Measurements from ENCODE around the gene PTPRJ.

The PTPRJ gene

DNA sequence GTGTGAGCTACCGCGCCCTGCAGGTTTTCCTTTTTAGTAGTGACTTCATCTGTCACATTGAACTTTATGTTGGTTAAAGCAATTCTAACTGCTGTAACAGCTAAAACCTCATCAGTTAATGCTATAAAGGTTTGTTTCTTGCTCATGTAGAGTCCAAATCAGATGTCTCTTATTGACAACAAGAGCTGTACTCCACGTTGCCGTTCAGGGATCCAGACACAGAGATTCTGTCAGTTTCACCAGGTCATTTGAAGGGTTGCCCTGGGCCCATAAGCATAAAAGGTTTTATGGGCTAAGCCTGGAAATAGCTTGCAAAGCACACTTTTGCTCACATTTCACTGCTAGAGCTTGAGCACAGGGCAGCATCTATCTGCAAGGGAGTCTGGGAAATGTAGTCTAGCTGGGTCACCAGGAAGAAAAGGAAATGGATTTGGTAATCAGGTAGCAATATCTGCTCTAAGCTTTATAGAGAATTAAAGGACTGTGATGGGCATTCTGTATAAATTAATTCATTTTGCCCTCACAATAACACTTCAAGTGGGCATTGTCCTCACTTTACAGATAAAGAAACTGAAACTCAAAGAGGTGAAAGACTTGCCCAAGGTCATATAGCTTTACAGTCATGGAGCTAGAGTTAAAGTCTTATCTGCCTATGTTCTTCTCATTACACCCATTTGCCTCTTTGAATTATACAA lies 25.2 kb upstream of the PTPRJ start:
- DNase-seq (ENCODE audit: low read depth): no peak
- no peak overlapping the region for H3K4me3 ChIP-seq (ENCODE audit: low read length)
- TF ChIP-seq, protein P1, sequence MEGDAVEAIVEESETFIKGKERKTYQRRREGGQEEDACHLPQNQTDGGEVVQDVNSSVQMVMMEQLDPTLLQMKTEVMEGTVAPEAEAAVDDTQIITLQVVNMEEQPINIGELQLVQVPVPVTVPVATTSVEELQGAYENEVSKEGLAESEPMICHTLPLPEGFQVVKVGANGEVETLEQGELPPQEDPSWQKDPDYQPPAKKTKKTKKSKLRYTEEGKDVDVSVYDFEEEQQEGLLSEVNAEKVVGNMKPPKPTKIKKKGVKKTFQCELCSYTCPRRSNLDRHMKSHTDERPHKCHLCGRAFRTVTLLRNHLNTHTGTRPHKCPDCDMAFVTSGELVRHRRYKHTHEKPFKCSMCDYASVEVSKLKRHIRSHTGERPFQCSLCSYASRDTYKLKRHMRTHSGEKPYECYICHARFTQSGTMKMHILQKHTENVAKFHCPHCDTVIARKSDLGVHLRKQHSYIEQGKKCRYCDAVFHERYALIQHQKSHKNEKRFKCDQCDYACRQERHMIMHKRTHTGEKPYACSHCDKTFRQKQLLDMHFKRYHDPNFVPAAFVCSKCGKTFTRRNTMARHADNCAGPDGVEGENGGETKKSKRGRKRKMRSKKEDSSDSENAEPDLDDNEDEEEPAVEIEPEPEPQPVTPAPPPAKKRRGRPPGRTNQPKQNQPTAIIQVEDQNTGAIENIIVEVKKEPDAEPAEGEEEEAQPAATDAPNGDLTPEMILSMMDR (IDR thresholded peaks at IDR 0.05; ENCODE audit: insufficient read depth, low read depth, low read length, missing control alignments): no peak

DNA sequence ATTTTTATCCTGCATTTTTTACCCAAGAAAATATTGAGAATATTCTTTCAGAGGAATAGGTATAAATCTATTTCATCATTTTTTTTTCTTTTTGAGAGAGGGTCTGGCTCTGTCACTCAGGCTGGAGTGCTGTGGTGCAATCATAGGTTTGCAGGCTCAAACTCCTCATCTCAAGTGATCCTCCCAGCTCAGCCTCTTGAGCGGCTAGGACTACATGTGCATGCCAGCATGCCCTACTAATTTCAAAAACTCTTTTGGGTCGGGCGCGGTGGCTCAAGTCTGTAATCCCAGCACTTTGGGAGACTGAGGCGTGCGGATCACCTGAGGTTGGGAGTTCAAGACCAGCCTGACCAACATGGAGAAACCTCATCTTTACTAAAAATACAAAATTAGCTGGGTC lies 20.3 kb upstream of the PTPRJ start:
- DNase-seq (ENCODE audit: low read depth): no peak
- no peak overlapping the region for H3K4me3 ChIP-seq (ENCODE audit: low read length)
- TF ChIP-seq, protein P1 (IDR thresholded peaks at IDR 0.05; ENCODE audit: insufficient read depth, low read depth, low read length, missing control alignments): no peak

DNA sequence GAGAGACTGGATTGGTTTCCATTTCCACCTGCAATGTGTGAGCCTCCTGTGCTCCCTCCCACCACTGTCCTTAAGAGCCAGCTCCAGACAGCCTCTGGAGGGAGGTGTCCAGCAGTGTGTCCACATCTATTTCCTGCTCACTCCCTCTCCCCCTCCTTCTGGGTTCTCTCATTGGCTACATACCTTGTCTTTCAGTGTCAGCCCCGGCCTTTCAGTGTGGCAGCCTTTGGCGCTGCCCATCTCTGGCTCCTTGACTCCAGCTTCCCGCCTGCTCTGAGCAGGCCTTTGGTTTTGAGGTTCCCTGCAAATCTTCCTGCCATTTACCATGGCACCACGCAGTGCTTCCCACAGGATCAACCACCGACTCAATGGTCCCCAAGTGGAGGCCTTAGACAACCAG lies 19.0 kb upstream of the PTPRJ start:
- TF ChIP-seq, protein P1 (IDR thresholded peaks at IDR 0.05; ENCODE audit: insufficient read depth, low read depth, low read length, missing control alignments): no peak
- no peak for DNase-seq (ENCODE audit: low read depth)
- no peak overlapping the region for H3K4me3 ChIP-seq (ENCODE audit: low read length)

DNA sequence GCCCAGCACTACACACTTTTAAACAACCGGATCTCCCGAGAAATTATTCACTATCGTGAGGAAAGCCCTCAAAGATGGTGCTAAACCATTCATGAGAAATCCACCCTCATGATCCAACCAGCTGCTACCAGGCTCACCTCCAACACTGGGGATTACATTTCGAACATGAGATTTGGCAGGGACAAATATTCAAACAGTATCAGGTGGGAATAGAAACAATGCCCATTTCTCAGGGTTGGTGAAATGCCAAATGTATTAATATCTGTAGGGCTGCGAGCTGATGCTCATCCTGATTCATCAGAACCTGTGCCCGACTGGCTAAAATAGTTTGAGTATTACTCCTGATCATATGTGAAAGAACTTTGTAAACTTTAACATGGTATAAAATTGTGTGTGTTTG lies 15.8 kb upstream of the PTPRJ start:
- DNase-seq (ENCODE audit: low read depth): no peak
- TF ChIP-seq, protein P1 (IDR thresholded peaks at IDR 0.05; ENCODE audit: insufficient read depth, low read depth, low read length, missing control alignments): no peak
- H3K4me3 ChIP-seq (ENCODE audit: low read length): no peak overlapping the region

DNA sequence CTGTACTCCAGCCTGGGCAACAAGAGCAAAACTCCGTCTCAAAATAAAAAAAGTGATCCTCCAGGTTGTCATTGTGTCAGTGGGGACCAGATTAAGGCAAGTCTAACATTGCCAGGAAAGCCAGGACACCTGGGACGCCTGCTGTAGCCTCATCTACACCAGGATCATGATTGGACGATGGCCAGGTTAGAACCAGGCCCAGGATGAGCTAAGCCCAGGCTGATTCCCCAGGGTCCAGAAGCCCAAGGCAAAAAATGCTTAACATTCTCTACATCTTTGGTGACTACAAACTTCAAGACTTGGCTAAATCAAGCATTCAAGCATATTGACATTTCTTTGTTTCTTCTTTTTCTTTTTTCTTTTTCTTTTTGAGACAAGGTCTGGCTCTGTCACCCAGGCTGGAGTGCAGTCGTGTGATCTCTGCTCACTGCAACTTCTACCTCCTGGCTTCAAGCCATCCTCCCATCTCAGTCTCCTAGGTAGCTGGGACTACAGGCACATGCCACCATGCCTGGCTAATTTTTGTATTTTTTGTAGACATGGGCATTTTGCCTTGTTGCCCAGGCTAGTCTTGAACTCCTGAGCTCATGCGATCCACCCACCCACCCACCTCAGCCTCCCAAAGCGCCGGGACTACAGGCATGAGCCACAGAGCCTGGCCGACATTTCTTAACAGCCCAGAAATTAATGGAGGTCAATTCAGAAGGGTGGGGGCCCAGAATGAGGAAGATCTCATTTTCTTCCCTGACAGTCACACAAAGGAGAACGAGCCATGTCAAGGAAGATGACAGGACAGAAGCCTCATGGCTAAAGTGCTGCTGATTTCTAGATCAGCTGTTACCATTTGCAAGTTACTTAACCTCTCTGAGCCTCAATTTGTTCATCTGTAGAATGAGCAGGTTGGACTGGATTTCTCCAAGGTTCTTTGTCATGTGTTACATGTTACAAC lies 12.5 kb upstream of the PTPRJ start:
- H3K4me3 ChIP-seq (ENCODE audit: low read length): no peak overlapping the region
- TF ChIP-seq, protein P1 (IDR thresholded peaks at IDR 0.05; ENCODE audit: insufficient read depth, low read depth, low read length, missing control alignments): no peak
- no peak for DNase-seq (ENCODE audit: low read depth)

DNA sequence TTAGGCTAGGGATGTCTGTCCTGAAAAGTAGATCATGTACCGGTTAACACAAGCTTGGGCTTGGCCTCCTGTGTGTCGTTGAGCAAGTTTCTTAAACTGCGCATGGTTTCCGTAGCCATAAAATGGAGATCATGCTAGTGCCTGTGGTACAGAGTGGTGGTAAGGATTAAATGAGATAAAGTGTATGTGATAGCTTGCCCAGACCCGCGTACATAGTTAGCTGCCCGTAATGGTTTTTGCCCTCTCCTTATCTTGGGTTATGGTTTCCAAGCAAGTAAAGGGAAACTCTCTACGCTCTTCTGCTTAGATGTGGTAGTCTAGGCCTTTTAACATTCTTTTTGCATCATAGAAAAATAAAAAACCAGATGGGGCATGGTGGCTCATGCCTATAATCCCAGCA lies 11.0 kb upstream of the PTPRJ start:
- no peak overlapping the region for H3K4me3 ChIP-seq (ENCODE audit: low read length)
- DNase-seq (ENCODE audit: low read depth): no peak
- TF ChIP-seq, protein P1 (IDR thresholded peaks at IDR 0.05; ENCODE audit: insufficient read depth, low read depth, low read length, missing control alignments): no peak
